GM19455 (cell line): ENCODE data around the gene KIZ.
"Not testable (repeated sequence)": the region's sequence is repeated elsewhere in the genome, so short reads cannot be mapped to it uniquely, and the experiment has no call there.

Source experiments
- ATAC-seq: cut with Tn5 transposase; IDR thresholded peaks from one replicate; pipeline ENCODE4 v1.9.1; 2021; ENCODE audit not compliant: unreplicated experiment

The KIZ gene

GRCh38 chr20:21136015-21136732 is 10.3 kb downstream of the KIZ start:
- ATAC-seq, result no peak

- ATAC-seq, result no peak
Measured at GRCh38 chr20:21137078-21137477, 11.2 kb downstream of the KIZ start.

DNA sequence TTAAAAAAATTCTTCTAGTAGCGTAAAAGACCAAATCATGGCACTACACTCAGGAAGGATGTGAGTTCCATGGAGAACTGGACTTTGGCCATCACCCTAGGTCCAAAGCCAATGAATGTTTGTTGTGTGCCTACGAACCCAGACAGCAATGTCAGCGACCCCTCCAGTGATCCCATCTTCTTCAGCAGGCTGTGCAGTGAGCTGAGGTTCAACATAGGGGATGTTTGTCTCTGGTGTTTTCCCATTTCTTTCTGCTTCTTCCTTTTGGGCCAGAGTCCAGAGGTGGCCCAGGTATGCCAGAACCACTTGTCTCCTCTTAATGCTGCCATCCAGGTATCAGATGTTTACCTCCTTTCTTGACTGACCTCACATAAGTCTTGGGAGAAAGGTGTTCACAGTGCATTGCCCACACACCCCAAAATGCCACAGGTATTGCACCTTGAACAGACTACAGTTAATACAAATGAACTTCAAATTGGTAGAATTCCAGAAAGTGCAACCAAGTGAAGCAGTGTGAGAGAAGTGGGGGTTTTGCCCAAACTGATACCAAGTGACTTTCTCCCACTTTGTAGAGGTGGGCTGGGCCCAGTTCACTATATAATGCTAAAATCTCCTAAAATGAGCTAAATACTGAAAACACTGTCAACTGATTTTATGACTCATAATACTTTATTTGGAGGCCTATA is 14.1 kb downstream of the KIZ start:
- ATAC-seq, result no peak

GRCh38 chr20:21141825-21142224 is 15.9 kb downstream of the KIZ start:
- ATAC-seq, result no peak

- no peak for ATAC-seq
Measured at GRCh38 chr20:21143194-21143890, 17.5 kb downstream of the KIZ start.

- ATAC-seq, result no peak
Measured at GRCh38 chr20:21145424-21145823, 19.5 kb downstream of the KIZ start.

GRCh38 chr20:21146215-21146614 is 20.3 kb downstream of the KIZ start:
- ATAC-seq, result no peak

DNA sequence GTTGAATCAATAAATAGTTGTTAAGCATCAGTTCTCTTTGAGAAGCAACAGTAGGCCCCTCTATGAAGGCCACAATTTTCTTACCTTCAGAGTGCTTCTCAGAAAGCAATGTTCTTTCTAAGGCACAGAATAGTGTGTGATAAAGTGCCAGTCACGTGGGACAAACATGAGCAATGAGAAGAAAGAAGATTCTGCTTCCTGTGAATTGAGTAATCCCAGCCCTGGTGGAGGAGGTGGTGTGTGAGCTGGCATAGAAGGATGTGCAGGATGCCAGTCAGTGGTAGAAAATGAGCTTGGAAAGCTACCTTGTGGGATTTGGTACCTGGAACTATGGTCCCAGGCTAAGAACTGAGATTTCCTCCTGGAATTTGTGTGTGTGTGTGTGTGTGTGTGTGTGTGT is 21.7 kb downstream of the KIZ start:
- ATAC-seq, result no peak

DNA sequence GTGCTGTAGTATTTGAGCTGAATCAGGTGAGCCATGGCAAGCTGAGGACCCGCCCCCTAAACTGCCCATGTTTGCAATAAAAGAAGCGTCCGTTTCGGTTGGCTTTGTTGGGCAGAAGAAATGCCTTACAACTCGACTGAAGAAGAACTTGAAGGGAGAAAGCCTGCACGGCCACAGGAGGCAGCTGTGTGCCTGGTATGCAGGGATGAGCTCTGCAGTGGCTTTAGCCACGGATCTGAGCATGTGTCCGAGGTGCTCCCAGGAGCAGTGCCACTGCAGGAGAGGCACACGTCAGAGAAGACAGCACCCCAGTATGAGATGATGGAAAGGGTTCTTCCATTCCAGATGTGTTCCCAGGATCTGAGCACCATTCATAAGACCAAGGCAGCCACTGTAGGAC is 23.5 kb downstream of the KIZ start:
- no peak for ATAC-seq

GRCh38 chr20:21151791-21152190 is 25.9 kb downstream of the KIZ start:
- no peak for ATAC-seq

DNA sequence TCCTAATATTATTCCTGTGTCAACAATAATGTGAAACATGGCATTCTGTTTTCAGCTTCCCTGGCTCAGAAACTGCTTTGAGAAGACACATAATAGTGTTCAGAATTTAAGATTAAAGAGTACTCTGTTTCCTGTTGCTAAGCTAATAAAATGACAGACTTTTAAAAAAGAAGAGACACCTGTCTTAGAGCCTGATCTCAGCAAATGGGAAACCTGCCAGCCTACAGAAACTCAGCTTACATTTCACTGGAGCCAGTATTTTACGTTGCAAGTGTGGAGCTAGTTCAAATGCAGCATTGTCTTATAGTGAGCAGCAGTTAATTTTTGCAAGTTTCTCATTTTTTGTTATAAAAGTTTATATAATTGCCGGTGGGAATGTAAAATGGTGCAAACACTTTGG is 28.8 kb downstream of the KIZ start:
- ATAC-seq, result no peak

DNA sequence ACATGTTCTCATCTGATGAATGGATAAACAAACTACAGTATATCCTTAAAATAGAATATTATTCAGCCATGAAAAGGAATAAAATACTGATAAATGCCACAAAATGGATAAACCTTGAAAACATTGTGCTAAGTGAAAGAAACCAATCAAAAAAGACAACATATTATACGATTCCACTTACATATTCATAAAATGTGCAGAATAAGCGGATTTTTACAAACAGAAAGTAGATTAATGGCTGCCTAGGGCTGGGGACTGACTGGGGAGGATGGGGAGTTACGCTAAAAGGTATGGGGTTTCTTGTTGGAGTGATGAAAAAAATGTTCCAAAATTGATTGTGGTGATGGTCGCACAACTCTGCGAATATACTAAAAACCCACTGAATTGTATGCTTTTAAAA is 29.4 kb downstream of the KIZ start:
- ATAC-seq, result no peak

DNA sequence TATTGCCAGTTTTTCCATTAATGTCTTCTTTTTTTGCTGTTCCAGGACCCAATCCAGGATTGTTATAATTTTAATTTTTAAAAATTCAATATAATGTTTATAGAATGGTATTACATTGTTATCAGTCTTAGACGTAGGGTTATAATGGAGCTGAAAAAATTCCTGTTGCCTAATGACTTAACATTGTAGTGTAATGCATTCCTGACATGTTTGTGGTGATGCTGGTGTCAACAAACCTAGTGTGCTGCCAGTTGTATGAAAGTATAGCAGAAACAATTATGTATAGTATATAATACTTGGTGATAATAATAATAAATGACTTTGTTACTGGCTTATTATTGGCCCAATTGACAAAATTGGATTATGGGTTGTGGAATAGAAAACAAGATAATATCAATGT is 30.4 kb downstream of the KIZ start:
- no peak for ATAC-seq

- no peak for ATAC-seq
Measured at GRCh38 chr20:21157006-21157405, 31.1 kb downstream of the KIZ start.

GRCh38 chr20:21159658-21160380 is 33.9 kb downstream of the KIZ start:
- no peak for ATAC-seq

DNA sequence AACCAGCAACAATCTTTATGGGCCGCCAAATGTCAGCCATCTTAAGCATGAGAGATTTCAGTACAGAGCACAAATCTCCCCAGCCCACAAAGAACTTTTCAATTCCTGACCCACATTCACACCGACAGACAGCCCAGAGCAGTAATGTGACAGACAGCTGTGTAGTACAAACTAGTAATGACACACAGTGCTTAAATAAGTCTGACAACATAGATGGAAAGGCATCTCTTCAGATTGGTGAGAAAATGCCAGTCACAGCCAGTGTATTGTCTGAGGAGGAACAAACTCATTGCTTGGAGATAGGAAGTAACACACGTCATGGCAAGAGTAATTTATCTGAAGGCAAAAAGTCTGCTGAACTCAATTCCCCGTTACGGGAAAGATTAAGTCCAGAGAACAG is 36.0 kb downstream of the KIZ start:
- ATAC-seq, result no peak

DNA sequence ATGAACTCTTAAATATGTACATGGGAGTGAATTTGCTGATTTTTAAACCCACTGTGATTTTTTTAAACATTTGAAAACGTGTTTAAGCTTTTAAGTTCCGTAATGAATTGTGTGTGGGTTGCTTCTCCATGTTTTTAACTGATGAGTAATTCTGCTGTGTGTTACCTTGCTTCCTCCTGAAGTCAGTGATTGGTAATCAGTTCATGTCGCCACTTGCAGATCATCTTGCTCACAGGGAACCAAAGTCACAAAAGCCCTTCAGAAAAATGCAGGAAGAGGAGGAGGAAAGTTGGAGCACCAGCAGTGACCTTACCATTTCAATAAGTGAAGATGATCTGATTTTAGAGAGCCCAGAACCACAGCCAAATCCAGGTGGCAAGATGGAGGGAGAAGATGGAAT is 36.7 kb downstream of the KIZ start:
- ATAC-seq, result no peak

DNA sequence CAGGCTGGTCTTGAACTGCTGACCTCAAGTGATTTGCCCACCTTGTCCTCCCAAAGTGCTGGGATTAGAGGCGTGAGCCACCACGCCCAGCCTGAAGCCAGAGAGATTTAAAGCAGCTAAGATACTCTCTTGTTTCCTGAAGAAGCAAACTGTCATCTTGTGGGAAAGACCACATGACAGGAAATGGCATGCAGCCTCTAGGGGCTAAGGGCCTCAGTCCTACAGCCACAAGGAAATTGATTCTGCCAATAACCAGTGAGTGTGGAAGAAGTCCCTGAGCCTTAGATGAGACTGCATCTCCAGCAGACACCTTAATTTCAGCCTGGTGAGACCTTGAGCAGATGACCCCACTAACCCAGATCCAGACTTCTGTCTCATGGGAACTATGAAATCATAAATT is 40.9 kb downstream of the KIZ start:
- ATAC-seq, result no peak

GRCh38 chr20:21167261-21167660 is 41.4 kb downstream of the KIZ start:
- ATAC-seq, result no peak

- not testable (repeated sequence) for ATAC-seq
Measured at GRCh38 chr20:21168061-21168460, 42.2 kb downstream of the KIZ start.

- ATAC-seq, result no peak
Measured at GRCh38 chr20:21172626-21173025, 46.7 kb downstream of the KIZ start.

DNA sequence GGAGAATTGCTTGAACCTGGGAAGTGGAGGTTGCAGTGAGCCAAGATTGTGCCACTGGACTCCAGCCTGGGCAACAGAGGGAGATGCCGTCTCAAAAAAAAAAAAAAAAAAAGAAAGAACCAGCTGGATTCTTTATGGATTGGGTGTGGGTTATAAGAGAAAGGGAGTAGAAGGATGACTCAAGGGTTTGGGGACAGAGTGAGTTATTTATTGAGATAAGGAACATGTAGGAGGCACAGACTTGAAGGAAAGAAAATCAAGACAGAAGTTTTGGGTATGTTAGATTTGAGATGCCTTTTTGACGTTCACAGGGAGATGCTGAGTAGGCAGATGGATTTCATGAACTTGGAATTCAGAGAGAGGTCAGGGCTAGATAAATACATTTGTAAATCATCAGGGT is 47.6 kb downstream of the KIZ start:
- ATAC-seq, result no peak
